ENCODE measurements around the gene NUBP2. TPM values are rescaled to one million over a fixed set of nuclear protein-coding genes. Genes with fewer than 3 reads are reported as not detected.
A peak's percentile ranks its signal among the peaks of the same experiment; 100 is the strongest.

Gene NUBP2
- 10 to 100 TPM; 61.1 to 61.5 TPM for total RNA-seq
- polyA plus RNA-seq (2013, experiment 1 of 2): 63.0 TPM
- 58.3 TPM for polyA plus RNA-seq (2013, experiment 2 of 2)
- long read RNA-seq, experiment 1, transcript NUBP2-215 (6 exons, 1,173 nt): major isoform, 26 of 63 reads
- long read RNA-seq, experiment 1, transcript NUBP2-201 (7 exons, 1,413 nt): minor isoform, 18 of 63 reads
- long read RNA-seq, experiment 1, partial matches to known transcripts: 16 of 63 reads
- long read RNA-seq, experiment 1, other reads (novel, unspliced or antisense): 3 of 63 reads
- long read RNA-seq, experiment 2, transcript NUBP2-215 (6 exons, 1,173 nt): major isoform, 43 of 98 reads
- long read RNA-seq, experiment 2, transcript NUBP2-201 (7 exons, 1,413 nt): minor isoform, 39 of 98 reads
- long read RNA-seq, experiment 2, partial matches to known transcripts: 8 of 98 reads
- long read RNA-seq, experiment 2, other reads (novel, unspliced or antisense): 7 of 98 reads
- long read RNA-seq, experiment 3, transcript NUBP2-215 (6 exons, 1,173 nt): minor isoform, 33 of 296 reads
- long read RNA-seq, experiment 3, transcript NUBP2-201 (7 exons, 1,413 nt): major isoform, 220 of 296 reads
- long read RNA-seq, experiment 3, transcript NUBP2-206 (6 exons, 815 nt): minor isoform, 9 of 296 reads
- long read RNA-seq, experiment 3, partial matches to known transcripts: 14 of 296 reads
- long read RNA-seq, experiment 3, other reads (novel, unspliced or antisense): 17 of 296 reads
- long read RNA-seq, experiment 4, transcript NUBP2-215 (6 exons, 1,173 nt): major isoform, 101 of 174 reads
- long read RNA-seq, experiment 4, transcript NUBP2-201 (7 exons, 1,413 nt): minor isoform, 53 of 174 reads
- long read RNA-seq, experiment 4, partial matches to known transcripts: 9 of 174 reads
- long read RNA-seq, experiment 4, other reads (novel, unspliced or antisense): 10 of 174 reads

GRCh38 chr16:1782408-1783264, at the start of gene NUBP2, which contains the start of gene SPSB3:
Gene NUBP2, plus strand, starts transcription at chr16:1782960. Its CDS starts 61 bp downstream, at chr16:1783021.
Gene SPSB3, minus strand, starts transcription at chr16:1782571. Its CDS starts 1,088 bp downstream, at chr16:1781483.
- no peak for TF ChIP-seq CTCF (conservative IDR thresholded peaks at IDR 0.05)
- peaks cover 15% of the 10 kb centered on the region for H3K36me3 Mint-ChIP-seq (ENCODE audit: low read depth)
- Histone ChIP-seq H3K9ac (ENCODE audit: extremely low read depth, low read length, poor library complexity, severe bottlenecking) (peak within 1 kb of the TSS; percentile 73), H3K27me3 (ENCODE audit: control insufficient read depth, insufficient read depth, low read length, poor library complexity, severe bottlenecking) (no peaks in the 10 kb centered on the region), H3K9me3 (ENCODE audit: control insufficient read depth, low read length) (no peaks in the 10 kb centered on the region), H3K27ac (ENCODE audit: low read depth, low read length) (peak within 1 kb of the TSS; percentile 91), H3K4me1 (ENCODE audit: control insufficient read depth, insufficient read depth, low read length) (peaks cover 8% of the 10 kb centered on the region), H3K4me3 (ENCODE audit: low read length) (peak within 1 kb of the TSS; percentile 96), H3K36me3 (ENCODE audit: control insufficient read depth, insufficient read depth, low read length) (peaks cover 24% of the 10 kb centered on the region)
- H3K27me3 Mint-ChIP-seq (ENCODE audit: insufficient read depth): no peaks in the 10 kb centered on the region
- 0% methylated on average over 49 to 102 of the region's 102 CpGs for WGBS, 2 experiments (ENCODE audit: insufficient coverage in 1 of 2, insufficient read length in 1 of 2)
- peak; percentile 100 for DNase-seq
- H3K4me3 Mint-ChIP-seq: peak within 1 kb of the TSS; percentile 85
- H3K4me1 Mint-ChIP-seq: peaks cover 10% of the 10 kb centered on the region
- no peaks in the 10 kb centered on the region for H3K9me3 Mint-ChIP-seq
- peak within 1 kb of the TSS; percentile 94 for H3K27ac Mint-ChIP-seq

GRCh38 chr16:1734123-1734522, 48.6 kb upstream of the NUBP2 start:
- Histone ChIP-seq H3K9me3 (ENCODE audit: control insufficient read depth, low read length) (peaks cover 42% of the 10 kb centered on the region), H3K9ac (ENCODE audit: extremely low read depth, low read length, poor library complexity, severe bottlenecking) (no peak overlapping the region), H3K36me3 (ENCODE audit: control insufficient read depth, insufficient read depth, low read length) (peaks cover 11% of the 10 kb centered on the region), H3K4me3 (ENCODE audit: low read length) (no peak overlapping the region), H3K27me3 (ENCODE audit: control insufficient read depth, insufficient read depth, low read length, poor library complexity, severe bottlenecking) (no peaks in the 10 kb centered on the region), H3K4me1 (ENCODE audit: control insufficient read depth, insufficient read depth, low read length) (no peaks in the 10 kb centered on the region), H3K27ac (ENCODE audit: low read depth, low read length) (no peak overlapping the region)
- WGBS, 2 experiments (ENCODE audit: insufficient coverage in 1 of 2, insufficient read length in 1 of 2): 96% methylated on average over 14 to 22 of the region's 22 CpGs
- DNase-seq: no peak
- Mint-ChIP-seq H3K4me3 (no peak overlapping the region), H3K27ac (no peak overlapping the region), H3K36me3 (ENCODE audit: low read depth) (peaks cover 18% of the 10 kb centered on the region), H3K4me1 (no peaks in the 10 kb centered on the region), H3K9me3 (no peaks in the 10 kb centered on the region), H3K27me3 (ENCODE audit: insufficient read depth) (no peaks in the 10 kb centered on the region)
- TF ChIP-seq CTCF (conservative IDR thresholded peaks at IDR 0.05): no peak

GRCh38 chr16:1734816-1735215, 47.9 kb upstream of the NUBP2 start:
- Mint-ChIP-seq H3K9me3 (no peaks in the 10 kb centered on the region), H3K27me3 (ENCODE audit: insufficient read depth) (no peaks in the 10 kb centered on the region), H3K36me3 (ENCODE audit: low read depth) (peaks cover 14% of the 10 kb centered on the region), H3K27ac (no peak overlapping the region), H3K4me1 (no peaks in the 10 kb centered on the region), H3K4me3 (no peak overlapping the region)
- Histone ChIP-seq H3K27ac (ENCODE audit: low read depth, low read length) (no peak overlapping the region), H3K9me3 (ENCODE audit: control insufficient read depth, low read length) (peaks cover 49% of the 10 kb centered on the region), H3K27me3 (ENCODE audit: control insufficient read depth, insufficient read depth, low read length, poor library complexity, severe bottlenecking) (no peaks in the 10 kb centered on the region), H3K9ac (ENCODE audit: extremely low read depth, low read length, poor library complexity, severe bottlenecking) (no peak overlapping the region), H3K4me3 (ENCODE audit: low read length) (peak overlapping the region; percentile 1), H3K36me3 (ENCODE audit: control insufficient read depth, insufficient read depth, low read length) (peaks cover 11% of the 10 kb centered on the region), H3K4me1 (ENCODE audit: control insufficient read depth, insufficient read depth, low read length) (no peaks in the 10 kb centered on the region)
- DNase-seq: no peak
- no peak for TF ChIP-seq CTCF (conservative IDR thresholded peaks at IDR 0.05)
- 96 to 97% methylated on average over 20 to 22 of the region's 22 CpGs for WGBS, 2 experiments (ENCODE audit: insufficient coverage in 1 of 2, insufficient read length in 1 of 2)
